Upper lobe of right lung (tissue), 1 donor: ENCODE data around the gene TP53AIP1. TPM values are rescaled to one million over a fixed set of nuclear protein-coding genes. Genes with fewer than 3 reads are reported as not detected.

ENCODE experiments used
- ATAC-seq: fragments of 200-7000 bp; cut with Tn5 transposase; one replicate; pipeline ENCODE4 v1.9.1; 2020; ENCODE audit warnings: mild to moderate bottlenecking, moderate library complexity
- DNase-seq: peaks from one replicate; pipeline ENCODE4 v3.0.0-alpha.2; 2020
- H3K27ac ChIP-seq: fragments of 200-600 bp; one replicate; pipeline ENCODE4 v1.8.0; 2022
- H3K27me3 ChIP-seq: fragments of 200-600 bp; one replicate; pipeline ENCODE4 v1.8.0; 2022; ENCODE audit warnings: mild to moderate bottlenecking
- H3K36me3 ChIP-seq: fragments of 200-600 bp; one replicate; pipeline ENCODE4 v1.8.0; 2022
- H3K4me1 ChIP-seq: fragments of 200-600 bp; one replicate; pipeline ENCODE4 v1.8.0; 2022
- H3K4me3 ChIP-seq: fragments of 200-600 bp; one replicate; pipeline ENCODE4 v1.8.0; 2022; ENCODE audit warnings: mild to moderate bottlenecking
- H3K9me3 ChIP-seq: fragments of 200-600 bp; one replicate; pipeline ENCODE4 v1.8.0; 2022
- intact Hi-C: fragments of 100-400 bp; cut with DNase I; formaldehyde crosslinking; loops from one replicate; pipeline ENCODE4 v1.11.0; 2022
- total RNA-seq: library from RNA; stranded (reverse); fragmentation: NEBNext Ultra II Directional; extraction: Animal tissue kit (Norgen Biotek cat#: 25700); gene quantifications from one replicate; pipeline ENCODE4 v1.2.1, GENCODE V29; 2021
- TF ChIP-seq, protein P1 (sequence below): fragments of 200-600 bp; IDR thresholded peaks from one replicate; pipeline ENCODE4 v1.8.0; 2022; ENCODE audit warnings: antibody characterized with exemption
- donor health status: DM: no; HTN: yes; CAD: no; lungs with severe emphysema.

Gene TP53AIP1
- total RNA-seq, 1 donor from 2014 or later = not detected

DNA sequence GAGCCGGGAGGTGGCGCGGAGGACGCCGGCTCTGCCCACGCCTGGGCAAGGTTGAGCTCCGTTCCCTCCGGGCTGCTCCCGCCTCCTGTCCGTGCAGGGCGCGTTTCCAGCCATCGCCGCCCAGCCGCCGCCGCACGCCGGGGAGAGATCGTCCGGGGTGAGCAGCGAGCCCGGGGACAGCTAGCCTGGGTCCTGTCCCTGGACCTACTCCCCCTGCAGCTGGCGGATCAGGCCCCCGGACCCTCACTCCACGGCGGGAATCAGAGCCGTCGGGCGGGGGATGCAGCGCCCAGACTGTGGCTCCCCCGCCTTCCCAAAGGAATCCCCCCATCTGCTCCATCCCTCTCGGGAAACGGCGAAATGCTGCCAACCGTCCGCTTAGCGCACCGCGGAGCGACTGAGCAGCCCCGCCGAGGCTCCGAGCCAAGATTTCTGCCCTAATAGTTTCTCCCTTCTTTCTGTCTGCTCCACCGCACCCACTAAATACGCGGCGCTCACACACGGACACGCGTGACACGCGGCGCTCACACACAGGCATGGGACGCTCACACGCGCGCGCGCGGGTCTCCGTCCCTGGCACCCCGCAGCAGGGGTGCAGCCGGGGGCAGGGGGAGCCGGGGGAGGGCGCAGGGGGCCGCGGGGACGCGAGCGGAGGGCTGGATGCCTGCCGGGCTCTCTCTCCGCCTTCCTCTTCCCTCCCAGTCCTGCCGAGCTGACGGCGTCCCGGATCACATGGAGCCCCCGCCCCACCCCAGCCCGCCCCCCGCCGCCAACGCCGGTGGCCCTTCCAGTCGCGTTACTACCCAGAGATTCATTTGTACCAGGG, 51.9 kb downstream of the TP53AIP1 start, which contains the start of gene KCNJ5:
KCNJ5 (plus strand) TSS at position 814 of the 826 bp plus-strand sequence. CDS start 19,918 bp downstream, outside the sequence.
- TF ChIP-seq, protein P1, sequence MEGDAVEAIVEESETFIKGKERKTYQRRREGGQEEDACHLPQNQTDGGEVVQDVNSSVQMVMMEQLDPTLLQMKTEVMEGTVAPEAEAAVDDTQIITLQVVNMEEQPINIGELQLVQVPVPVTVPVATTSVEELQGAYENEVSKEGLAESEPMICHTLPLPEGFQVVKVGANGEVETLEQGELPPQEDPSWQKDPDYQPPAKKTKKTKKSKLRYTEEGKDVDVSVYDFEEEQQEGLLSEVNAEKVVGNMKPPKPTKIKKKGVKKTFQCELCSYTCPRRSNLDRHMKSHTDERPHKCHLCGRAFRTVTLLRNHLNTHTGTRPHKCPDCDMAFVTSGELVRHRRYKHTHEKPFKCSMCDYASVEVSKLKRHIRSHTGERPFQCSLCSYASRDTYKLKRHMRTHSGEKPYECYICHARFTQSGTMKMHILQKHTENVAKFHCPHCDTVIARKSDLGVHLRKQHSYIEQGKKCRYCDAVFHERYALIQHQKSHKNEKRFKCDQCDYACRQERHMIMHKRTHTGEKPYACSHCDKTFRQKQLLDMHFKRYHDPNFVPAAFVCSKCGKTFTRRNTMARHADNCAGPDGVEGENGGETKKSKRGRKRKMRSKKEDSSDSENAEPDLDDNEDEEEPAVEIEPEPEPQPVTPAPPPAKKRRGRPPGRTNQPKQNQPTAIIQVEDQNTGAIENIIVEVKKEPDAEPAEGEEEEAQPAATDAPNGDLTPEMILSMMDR = no peak
- H3K4me3 ChIP-seq = peak within 1 kb of the TSS; percentile 55
- peak within 1 kb of the TSS; percentile 58 for H3K27ac ChIP-seq
- intact Hi-C loops = no loop called here
- H3K36me3 ChIP-seq = no peaks in the 10 kb centered on the region
- no peaks in the 10 kb centered on the region for H3K9me3 ChIP-seq
- ATAC-seq (peak; percentile 59), DNase-seq (peak; percentile 80)
- H3K27me3 ChIP-seq = peaks cover 14% of the 10 kb centered on the region
- H3K4me1 ChIP-seq = peaks cover 31% of the 10 kb centered on the region

DNA sequence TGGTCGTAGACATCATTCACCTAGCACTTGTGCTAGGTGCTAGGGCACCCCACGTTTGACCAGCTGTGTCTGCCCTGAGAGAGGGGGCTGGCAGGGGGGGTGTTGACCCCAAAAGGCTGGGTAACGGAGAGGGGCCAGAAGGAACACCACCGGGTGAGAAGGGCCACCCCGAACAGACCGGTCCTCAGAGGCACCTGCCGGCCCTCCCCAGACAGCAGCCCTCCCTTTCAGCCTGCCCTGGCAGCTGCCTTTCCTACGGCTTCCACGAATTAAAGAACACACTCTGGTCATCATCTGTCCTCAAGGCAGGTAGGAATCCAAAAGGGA, 52.5 kb downstream of the TP53AIP1 start:
- Histone ChIP-seq H3K27me3 (peaks cover 14% of the 10 kb centered on the region), H3K4me3 (peak overlapping the region; percentile 55), H3K4me1 (peaks cover 28% of the 10 kb centered on the region), H3K9me3 (no peaks in the 10 kb centered on the region), H3K36me3 (no peaks in the 10 kb centered on the region), H3K27ac (no peak overlapping the region)
- no peak for DNase-seq
- no peak for ATAC-seq
- intact Hi-C loops = no loop called here
- TF ChIP-seq, protein P1 = no peak

DNA sequence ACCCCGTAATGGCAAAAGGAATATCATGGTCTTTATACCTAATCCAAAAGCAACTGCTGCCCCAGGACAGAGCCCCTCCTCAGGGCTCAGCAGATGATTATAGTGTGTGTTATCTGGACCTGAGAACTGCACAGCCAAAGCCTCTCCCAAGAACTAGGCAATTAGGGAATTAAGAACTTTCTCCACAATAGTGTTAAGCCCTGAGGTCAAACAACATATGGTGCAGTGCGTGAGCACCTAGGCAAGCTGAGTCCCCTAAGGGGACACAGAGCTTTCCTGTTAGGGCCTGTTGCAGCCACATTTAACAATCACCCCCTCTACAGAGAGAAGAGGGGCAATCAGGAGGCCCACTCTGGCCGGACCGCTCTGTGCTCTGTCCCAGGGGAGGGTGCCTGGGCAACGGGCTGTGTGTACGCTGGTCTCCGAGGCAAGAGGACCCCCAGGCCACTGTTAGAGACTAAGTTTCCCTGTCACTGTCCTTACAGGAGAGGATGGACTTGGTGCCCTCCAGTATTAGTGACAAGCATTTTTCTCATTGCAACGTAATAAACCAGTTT, 52.9 kb downstream of the TP53AIP1 start:
- peaks cover 28% of the 10 kb centered on the region for H3K4me1 ChIP-seq

DNA sequence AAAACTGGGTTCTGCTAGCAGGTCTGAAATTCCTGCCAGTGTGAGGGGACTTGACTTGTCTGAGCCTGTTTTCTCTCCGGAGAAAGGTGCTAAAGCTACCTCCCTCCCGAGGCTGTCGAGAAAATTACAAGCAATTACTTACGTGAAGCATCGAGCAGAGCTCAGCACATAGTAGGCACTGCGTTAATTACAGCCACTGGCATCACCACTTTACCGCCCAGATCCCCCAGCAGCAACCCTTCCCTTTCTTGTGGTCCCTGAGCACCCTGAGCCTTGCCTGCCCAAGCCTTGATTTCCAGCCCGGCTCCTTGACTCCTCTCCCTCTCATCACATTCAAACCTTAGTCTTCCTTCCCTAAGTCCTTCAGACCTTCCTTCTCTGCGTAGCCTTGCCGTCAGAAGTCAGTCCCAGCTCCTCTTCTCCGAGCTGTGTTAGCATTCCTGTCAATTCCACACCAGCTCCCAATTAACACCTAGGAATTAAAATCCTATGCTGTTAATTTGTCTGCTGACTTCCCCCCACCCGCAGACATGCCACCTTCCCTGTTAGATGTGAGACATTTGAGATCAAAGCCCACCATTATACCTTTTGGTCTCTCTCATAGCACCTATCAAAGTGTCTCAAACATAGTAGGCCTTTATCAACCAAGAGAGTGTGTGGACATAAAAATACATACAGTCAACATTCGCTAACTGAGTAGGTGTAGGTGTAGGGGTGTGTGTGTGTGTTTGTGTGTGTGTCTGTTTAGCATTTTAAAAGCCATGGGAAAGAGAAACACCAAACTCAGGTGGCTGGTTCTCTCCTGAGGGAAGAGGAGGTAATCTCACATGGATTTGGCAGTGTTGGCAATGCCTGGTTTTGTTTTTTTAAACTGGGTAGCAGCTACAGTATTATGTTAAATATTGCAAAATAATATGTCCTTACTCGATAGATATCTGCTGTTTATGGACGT, 54.4 kb downstream of the TP53AIP1 start:
- DNase-seq (no peak), ATAC-seq (no peak)
- no peaks in the 10 kb centered on the region for H3K36me3 ChIP-seq
- no peaks in the 10 kb centered on the region for H3K9me3 ChIP-seq
- peaks cover 19% of the 10 kb centered on the region for H3K4me1 ChIP-seq
- TF ChIP-seq, protein P1 = no peak
- intact Hi-C loops = no loop called here
- H3K27ac ChIP-seq = no peak overlapping the region
- peaks cover 14% of the 10 kb centered on the region for H3K27me3 ChIP-seq
- no peak overlapping the region for H3K4me3 ChIP-seq

More for the DNA sequence above, 52.9 kb downstream of the TP53AIP1 start:
- Histone ChIP-seq H3K27me3 (peaks cover 14% of the 10 kb centered on the region), H3K27ac (no peak overlapping the region), H3K9me3 (no peaks in the 10 kb centered on the region), H3K4me3 (no peak overlapping the region), H3K36me3 (no peaks in the 10 kb centered on the region)
- TF ChIP-seq, protein P1 = no peak
- intact Hi-C loops = no loop called here
- ATAC-seq (no peak), DNase-seq (no peak)

DNA sequence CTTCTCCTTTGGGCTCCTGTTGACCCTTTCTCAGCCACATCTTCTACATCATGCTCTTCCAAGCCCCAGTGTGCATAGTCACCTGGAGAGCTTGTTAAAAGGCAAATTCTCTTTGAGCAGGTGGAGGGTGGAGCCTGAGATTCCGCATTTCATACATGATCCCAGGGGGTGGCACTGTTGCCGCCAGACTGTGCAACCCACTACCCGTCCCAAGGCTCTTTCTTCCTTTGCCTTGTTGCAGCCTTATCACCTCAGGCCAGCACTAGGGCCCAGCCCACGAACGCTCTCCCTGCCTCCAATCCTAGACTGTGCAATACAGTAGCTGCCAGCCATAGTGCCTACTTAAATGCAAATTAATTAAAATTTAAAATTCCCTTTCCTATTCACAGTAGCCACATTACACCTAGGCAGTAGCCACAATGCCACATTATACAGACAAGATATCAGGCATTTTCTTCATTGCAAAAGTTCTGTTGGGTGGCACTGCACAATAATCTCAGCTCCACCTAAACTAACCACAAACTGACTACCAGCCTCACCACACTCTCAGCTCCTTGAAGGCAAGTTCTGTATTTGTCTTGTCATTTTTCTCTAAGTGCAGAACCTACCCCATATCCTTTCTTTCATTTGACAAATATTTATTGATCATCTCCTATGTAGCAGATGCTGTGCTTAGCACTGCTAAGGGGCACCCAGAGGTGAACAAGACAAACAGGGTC, 56.1 kb downstream of the TP53AIP1 start:
- H3K27ac ChIP-seq = no peak overlapping the region
- no peaks in the 10 kb centered on the region for H3K9me3 ChIP-seq
- H3K27me3 ChIP-seq = peaks cover 14% of the 10 kb centered on the region
- no peaks in the 10 kb centered on the region for H3K36me3 ChIP-seq
- intact Hi-C loops = no loop called here
- DNase-seq = no peak
- TF ChIP-seq, protein P1 = no peak
- ATAC-seq = peak; percentile 71
- H3K4me3 ChIP-seq = no peak overlapping the region
- H3K4me1 ChIP-seq = peaks cover 9% of the 10 kb centered on the region
